ENCODE data around the gene RNU1-3.
"Not testable (repeated sequence)": the region's sequence is repeated elsewhere in the genome, so short reads cannot be mapped to it uniquely, and the experiment has no call there.

The RNU1-3 gene

GRCh38 chr1:16666502-16667413 lies at the start of gene RNU1-3:
Gene RNU1-3 (minus strand): TSS chr1:16666948.
- not testable (repeated sequence) for DNase-seq

DNA sequence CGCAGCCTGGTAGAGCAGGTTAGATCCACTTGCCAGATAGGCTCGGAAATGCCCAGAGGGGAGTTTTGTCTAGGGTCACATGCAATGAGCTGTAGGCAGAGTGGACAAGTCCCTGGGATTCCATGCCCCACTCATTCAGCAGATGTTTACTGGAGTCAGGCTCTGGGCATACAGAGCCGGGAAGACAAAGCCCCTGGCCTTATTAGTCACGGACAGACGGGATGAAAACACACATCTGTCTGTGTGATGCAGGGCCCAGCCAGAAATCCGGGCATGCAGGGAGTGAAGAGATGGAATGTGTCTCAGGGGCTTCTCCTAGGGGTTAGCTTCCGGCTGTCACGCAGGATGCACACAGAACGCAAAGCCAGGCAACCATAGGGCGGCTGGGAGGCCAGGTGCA lies 46.7 kb upstream of the RNU1-3 start:
- not testable (repeated sequence) for DNase-seq

DNA sequence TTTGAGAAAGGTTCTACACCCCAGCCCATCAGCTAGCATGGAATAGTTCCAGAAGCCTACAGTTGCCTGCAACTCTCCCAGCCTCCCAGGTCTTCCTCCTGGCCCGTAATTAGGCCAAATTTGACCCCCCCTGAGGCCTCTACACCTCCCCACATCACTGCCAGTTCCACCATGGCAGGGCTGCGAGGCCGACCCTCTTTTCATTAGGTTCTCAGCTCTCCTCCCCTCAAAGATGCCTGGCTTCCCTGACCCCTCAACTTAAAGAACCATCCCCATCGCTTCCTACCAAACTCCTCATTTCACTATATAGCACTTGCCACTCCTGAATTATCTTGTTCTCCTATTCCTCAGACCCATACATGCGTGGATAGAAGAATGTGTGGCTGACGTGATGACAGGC lies 46.2 kb upstream of the RNU1-3 start:
- not testable (repeated sequence) for DNase-seq

GRCh38 chr1:16712582-16712981 lies 45.8 kb upstream of the RNU1-3 start:
- DNase-seq = peak in 9 of 58 donors; percentile 13 to 56 (median 30)

- DNase-seq = not testable (repeated sequence)
Measured at GRCh38 chr1:16712131-16712530, 45.4 kb upstream of the RNU1-3 start.

DNA sequence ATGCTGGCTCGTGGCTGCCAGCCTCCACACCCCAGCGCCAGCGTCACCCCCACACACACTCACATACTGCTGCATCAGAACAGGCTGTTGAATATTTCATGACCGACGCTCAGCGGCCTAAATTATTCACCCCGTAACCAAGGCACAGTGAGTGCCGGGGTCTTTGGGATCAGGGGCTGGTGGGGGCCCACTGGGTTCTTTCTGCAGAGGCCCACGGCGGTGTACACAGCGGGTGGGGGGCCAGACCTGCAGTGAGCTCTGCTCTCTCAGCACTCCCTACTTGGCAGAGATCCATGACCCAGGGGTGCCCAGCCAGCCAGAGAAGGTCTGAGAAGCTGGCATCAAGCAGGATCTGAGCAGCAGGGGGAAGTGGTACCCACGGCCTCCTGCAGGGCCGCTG lies 43.9 kb upstream of the RNU1-3 start:
- DNase-seq = peak in 34 of 58 donors; percentile 25 to 86 (median 58)

GRCh38 chr1:16709659-16710087 lies 42.9 kb upstream of the RNU1-3 start:
- DNase-seq = peak in 9 of 58 donors; percentile 28 to 56 (median 34)

GRCh38 chr1:16708704-16709103 lies 42.0 kb upstream of the RNU1-3 start:
- DNase-seq = not testable (repeated sequence)

DNA sequence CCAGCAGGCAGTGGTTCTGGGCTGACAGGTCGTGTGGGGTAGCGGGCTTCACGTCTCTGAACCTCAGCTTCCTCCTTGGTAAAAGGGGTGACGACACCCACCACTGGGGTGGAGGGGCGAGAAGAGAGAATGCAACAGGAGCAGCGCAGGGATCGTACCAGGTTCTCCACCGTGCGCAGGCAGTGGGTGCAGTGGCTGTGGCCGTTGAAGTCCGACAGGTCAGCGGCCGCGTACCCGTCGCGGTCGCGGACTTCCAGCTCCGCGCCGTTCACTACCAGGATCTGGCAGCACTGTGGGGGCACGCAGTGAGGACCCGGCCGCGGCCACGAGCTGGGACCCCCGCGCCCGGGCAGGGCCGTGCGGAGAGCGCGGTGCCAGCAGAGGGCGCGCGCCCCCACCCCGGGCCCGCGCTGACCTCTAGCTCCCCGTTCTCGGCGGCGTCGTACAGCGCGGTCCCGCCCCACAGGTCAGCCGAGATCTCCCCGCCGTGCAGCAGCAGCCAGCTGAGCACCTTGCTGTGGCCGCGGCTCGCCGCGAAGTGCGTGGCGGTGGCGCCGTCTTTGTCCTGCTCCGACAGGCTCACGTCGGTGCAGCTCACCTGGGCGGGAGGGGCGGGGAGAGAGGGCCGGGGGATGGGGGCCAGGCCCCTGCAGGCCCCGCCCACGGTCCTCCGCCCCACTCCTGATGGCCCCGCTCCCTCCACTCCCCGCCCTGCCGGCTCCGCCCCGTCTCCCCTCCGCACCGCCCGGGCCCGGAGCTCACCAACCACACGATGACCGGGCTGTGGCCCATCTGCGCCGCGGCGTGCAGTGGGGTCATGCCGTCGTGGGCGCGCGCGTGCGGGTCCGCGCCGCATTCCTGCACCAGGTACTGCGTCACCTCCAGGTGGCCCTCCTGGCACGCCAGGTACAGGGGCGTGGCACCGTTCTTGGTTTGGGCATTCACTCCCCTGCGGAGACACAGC lies 40.7 kb upstream of the RNU1-3 start:
- DNase-seq = not testable (repeated sequence)

DNA sequence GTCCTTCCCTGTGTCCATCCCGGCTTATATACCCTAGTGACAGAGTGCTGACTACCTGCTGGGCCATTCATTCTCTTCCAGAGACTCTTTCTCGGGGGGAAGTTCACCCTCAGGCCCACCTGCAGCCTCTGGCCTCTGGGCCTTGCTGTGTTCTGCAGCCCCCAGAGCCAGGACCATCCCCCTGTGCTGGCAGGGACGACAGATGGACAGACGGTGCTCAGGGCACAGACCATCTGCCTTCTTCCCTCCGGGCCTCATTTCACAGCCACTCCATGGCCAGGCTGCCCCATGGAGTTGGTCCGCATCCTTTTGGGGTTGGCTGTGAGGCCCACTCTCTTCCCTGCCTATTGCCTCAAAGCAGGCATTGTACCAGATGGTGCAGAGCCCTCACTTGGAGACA lies 39.6 kb upstream of the RNU1-3 start:
- not testable (repeated sequence) for DNase-seq

DNA sequence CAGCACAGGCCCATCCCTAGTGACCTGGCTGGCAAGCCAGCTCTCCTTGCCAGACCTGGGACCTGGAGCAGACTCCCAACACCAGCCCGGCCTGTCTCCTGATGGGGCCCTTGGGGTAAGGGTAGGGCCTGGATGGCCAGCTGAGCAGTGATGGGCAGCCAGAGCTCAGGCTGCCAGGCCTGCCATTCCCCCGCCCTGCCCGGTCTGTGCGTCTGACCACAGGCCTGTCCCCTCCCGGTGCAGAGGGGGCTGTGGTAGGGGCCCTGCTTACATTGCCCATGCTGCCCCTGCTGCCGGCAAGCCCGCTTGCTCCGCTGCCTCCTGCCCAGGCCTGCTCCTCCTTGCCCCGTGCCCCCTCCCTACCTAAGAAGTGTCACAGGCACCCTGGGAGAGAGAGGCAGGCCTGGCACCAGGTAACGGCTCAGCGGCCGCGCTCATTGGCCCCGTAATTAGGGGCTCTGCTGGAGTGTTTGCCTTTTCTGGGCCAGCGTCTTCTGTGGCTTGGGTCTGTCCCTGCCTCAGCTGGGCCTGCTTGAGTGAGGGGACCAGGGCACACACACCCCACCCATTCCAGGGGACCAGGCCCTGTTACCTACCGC lies 37.9 kb upstream of the RNU1-3 start:
- DNase-seq = not testable (repeated sequence)

DNA sequence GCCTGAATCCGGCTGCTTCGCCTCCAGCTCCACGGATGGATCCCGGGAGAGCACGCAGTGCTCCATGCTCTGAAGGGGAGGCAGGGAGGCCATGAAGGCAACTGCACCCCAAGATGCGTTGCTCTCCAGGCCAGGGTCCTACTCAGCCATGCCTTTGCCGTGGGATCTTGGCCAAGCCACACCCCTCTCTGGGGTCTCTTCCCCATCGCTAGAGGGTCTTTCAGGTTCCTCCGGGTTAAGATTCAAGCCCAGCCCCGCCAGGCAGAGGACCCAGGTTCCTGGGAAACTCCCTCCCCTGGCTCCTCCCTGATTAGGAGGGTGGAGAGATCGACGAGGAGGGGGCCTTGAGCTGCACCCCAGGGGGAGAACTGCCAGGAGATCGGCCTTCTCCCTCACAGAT lies 37.3 kb upstream of the RNU1-3 start:
- DNase-seq = not testable (repeated sequence)

- DNase-seq = not testable (repeated sequence)
Measured at GRCh38 chr1:16703602-16704001, 36.9 kb upstream of the RNU1-3 start.

- DNase-seq = not testable (repeated sequence)
Measured at GRCh38 chr1:16703141-16703540, 36.4 kb upstream of the RNU1-3 start.

GRCh38 chr1:16702280-16702679 lies 35.5 kb upstream of the RNU1-3 start:
- DNase-seq = not testable (repeated sequence)

DNA sequence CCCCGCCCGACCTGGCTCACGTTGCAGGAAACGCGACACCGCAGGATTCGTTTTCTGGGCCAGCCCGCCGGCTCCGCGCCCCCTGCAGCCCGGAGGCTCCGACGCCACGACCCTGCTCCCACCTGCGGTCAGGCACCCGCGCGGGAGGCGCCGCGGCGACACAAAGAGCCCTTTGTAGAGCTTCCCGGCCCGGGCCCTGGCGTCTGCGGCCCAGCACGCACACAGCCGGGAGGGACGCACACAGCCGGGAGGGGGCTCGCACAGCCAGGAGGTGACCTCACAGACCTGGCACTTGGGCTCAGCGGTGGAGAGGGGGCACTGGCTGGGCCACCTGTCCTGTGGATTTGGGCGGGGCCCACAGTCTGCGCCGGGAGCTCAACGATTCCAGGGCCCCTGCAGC lies 34.4 kb upstream of the RNU1-3 start:
- not testable (repeated sequence) for DNase-seq

DNA sequence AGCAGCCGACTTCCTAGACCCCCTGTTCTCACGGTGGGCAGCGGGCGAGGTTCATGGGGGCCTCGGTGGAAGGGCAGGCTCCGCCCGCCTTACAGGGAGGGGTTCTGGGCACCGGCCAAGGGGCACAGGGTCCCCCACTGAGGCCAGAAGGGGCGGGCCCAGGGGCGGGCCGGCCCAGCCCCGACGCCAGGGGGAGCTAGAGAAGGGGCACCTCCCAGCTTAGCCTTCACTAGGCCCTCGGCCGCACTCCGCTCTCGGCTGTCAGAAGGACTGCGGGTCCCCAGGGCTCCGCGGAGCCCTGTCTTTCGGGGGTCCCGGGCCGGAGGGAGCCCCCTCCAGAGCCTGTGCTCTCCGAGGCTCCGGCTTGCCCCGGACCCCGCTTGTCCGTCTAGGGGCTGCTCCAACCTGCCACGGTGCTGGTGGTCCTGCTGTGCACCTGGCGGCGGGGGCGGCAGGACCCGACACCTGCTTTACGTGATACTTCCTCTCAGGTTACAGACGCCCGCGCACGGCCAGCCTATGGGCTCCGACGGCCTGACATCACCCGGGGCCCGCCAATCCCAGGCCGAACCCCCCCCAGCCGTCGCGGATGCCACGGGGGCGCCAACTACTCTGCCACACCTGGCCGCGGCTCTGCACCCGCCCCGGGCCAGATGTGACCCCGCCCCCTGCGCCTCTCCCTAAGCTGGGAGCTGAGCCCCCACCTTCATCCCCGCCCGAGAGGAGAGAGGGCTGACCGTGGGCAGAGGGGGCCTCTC lies 33.6 kb upstream of the RNU1-3 start:
- not testable (repeated sequence) for DNase-seq

- DNase-seq = not testable (repeated sequence)
Measured at GRCh38 chr1:16699440-16699839, 32.7 kb upstream of the RNU1-3 start.

GRCh38 chr1:16697152-16697551 lies 30.4 kb upstream of the RNU1-3 start:
- not testable (repeated sequence) for DNase-seq

DNA sequence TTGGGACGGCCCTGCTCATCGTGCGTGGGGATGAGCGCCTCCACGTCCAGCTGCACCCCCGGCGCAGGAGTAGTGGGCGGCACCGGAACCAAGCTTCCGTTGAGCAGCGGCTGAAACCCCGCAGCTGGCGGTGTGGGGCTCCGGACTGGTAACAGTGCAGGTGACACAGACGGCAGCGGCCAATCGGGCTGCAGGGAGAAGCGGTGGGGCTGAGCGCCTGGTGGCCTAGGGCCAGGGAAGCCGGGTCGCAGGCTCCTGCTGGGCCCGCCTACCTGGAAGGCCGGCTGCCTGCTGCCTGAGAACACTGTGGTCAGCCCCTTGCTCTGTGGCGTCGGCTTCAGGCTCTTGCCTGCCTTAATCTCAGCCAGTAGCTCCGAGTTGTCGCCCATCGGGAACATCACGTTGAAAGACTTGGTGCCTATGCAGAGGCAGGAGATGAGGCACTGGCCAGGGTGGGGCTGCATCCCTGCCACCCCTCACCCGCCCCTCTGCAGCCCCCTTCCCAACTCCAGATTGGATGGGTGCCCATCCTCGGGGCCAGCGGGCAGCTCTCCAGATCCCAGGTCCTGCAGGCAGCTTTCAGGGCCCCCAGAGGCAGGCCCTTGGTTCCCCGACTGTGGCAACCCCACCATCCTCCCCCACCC lies 29.9 kb upstream of the RNU1-3 start:
- DNase-seq = not testable (repeated sequence)

Data from anterior cingulate cortex (tissue), 58 donors.